Kidney (tissue), 14 donors: ENCODE results near the gene NAT9. TPM values are rescaled to one million over a fixed set of nuclear protein-coding genes. Genes with fewer than 3 reads are reported as not detected.

Source experiments
- DNase-seq, 5 donors: peaks; one replicate each; pipeline ENCODE4 v3.0.0-alpha.2; 2013 to 2020
- FAIRE-seq: peaks from 2 replicates; lab custom pipeline; 2012; peaks lifted over from hg19 to GRCh38; lab: Jason Lieb, UNC
- H3K27ac ChIP-seq, 2 donors: one replicate each; pipeline ENCODE4 v1.7.0; 2013; ENCODE audit warnings: low read depth in 2 of 2, low read length in 2 of 2, inconsistent platforms in 1 of 2
- H3K27me3 ChIP-seq: one replicate; pipeline ENCODE4 v1.7.1; 2013; ENCODE audit warnings: low read length, inconsistent platforms; ENCODE audit not compliant: control insufficient read depth, insufficient read depth
- H3K36me3 ChIP-seq, 3 donors: one replicate each; pipeline versions ENCODE4 v1.7.0 to v1.7.1; 2013; ENCODE audit warnings: low read length in 3 of 3, control low read depth in 1 of 3, inconsistent platforms in 1 of 3; ENCODE audit not compliant: insufficient read depth in 3 of 3, control insufficient read depth in 2 of 3
- H3K4me1 ChIP-seq, 3 donors: one replicate each; pipeline versions ENCODE4 v1.7.0 to v1.7.1; 2013; ENCODE audit warnings: low read length in 3 of 3, inconsistent platforms in 1 of 3, low read depth in 1 of 3; ENCODE audit not compliant: control insufficient read depth in 2 of 3, insufficient read depth in 2 of 3
- H3K4me3 ChIP-seq, 3 donors: one replicate each; pipeline versions ENCODE4 v1.7.0 to v1.8.1; 2013; ENCODE audit warnings: low read length in 3 of 3, control low read depth in 1 of 3, inconsistent platforms in 1 of 3
- H3K9ac ChIP-seq, 3 donors: one replicate each; pipeline versions ENCODE4 v1.7.0 to v1.7.1; 2013; ENCODE audit warnings: low read length in 3 of 3, control low read depth in 1 of 3, inconsistent platforms in 1 of 3
- H3K9me3 ChIP-seq, 3 donors: one replicate each; pipeline versions ENCODE4 v1.7.0 to v1.7.1; 2013; ENCODE audit warnings: low read length in 3 of 3, control low read depth in 1 of 3, inconsistent platforms in 1 of 3; ENCODE audit not compliant: control insufficient read depth in 2 of 3, insufficient read depth in 1 of 3
- intact Hi-C: fragments of 100-400 bp; cut with DNase I; formaldehyde crosslinking; loops from one replicate; pipeline ENCODE4 v1.11.1; 2022
- polyA plus RNA-seq: library from polyadenylated mRNA; stranded (reverse); fragments of 350-450 nt; fragmentation: Illumina TruSeq; extraction: RNeasy Lipid Tissue Mini Kit (QIAGEN cat#74804); gene quantifications from one replicate; pipeline ENCODE4 v1.2.3, GENCODE V29; 2014; ENCODE audit warnings: low read depth, low replicate concordance; ENCODE audit not compliant: insufficient read depth
- total RNA-seq: library from RNA; stranded (reverse); fragmentation: NEBNext Ultra II Directional; extraction: Animal tissue kit (Norgen Biotek cat#: 25700); gene quantifications from one replicate; pipeline ENCODE4 v1.2.1, GENCODE V29; 2021
- TF ChIP-seq, protein P1 (sequence below): IDR thresholded peaks from 3 replicates; pipeline ENCODE4 v1.5.1; 2012; ENCODE audit warnings: mild to moderate bottlenecking, moderate library complexity, borderline replicate concordance; ENCODE audit not compliant: insufficient read depth; ENCODE audit errors: extremely low read depth
- donor health status: control.
- donor health status: control.
- donor health status: control.
- donor health status: control.
- donor health status: control.
- donor health status: DM: yes; HTN: yes; CAD: no.
- donor health status: Normal renal cell carcinoma (clear cell type).

Gene NAT9
- total and polyA plus RNA-seq, 2 donors from 2014 or later, result 33.5 to 41.5 TPM

DNA sequence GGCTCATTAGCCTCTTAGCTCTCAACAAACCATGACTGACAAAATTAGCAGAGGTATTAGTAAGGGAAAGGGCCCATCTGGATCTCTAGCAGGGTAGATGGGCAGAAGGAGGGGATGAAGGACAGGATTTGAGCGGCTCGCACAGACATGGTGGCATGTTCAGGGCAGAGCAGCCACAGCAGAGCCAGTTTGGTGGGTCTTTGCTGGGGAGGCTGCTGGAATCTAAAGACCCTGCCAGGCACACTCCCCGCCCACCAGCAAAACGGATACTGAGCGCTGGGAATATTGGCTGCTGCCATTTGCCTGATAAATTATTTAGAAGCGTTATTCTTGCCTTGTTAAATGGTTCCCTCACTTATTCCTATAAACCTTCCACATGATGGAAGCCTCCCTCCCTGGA is 20.7 kb upstream of the NAT9 start:
- intact Hi-C loops, result no loop called here
- Histone ChIP-seq H3K4me1 (no peaks in the 10 kb centered on the region), H3K36me3 (peaks cover 0 to 13% (median 12%) of the 10 kb centered on the region in 3 donors), H3K27me3 (no peaks in the 10 kb centered on the region), H3K9ac (no peak overlapping the region), H3K27ac (no peak overlapping the region), H3K9me3 (no peaks in the 10 kb centered on the region), H3K4me3 (no peak overlapping the region)
- TF ChIP-seq, protein P1, sequence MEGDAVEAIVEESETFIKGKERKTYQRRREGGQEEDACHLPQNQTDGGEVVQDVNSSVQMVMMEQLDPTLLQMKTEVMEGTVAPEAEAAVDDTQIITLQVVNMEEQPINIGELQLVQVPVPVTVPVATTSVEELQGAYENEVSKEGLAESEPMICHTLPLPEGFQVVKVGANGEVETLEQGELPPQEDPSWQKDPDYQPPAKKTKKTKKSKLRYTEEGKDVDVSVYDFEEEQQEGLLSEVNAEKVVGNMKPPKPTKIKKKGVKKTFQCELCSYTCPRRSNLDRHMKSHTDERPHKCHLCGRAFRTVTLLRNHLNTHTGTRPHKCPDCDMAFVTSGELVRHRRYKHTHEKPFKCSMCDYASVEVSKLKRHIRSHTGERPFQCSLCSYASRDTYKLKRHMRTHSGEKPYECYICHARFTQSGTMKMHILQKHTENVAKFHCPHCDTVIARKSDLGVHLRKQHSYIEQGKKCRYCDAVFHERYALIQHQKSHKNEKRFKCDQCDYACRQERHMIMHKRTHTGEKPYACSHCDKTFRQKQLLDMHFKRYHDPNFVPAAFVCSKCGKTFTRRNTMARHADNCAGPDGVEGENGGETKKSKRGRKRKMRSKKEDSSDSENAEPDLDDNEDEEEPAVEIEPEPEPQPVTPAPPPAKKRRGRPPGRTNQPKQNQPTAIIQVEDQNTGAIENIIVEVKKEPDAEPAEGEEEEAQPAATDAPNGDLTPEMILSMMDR, result no peak
- FAIRE-seq, result no peak
- no peak for DNase-seq

DNA sequence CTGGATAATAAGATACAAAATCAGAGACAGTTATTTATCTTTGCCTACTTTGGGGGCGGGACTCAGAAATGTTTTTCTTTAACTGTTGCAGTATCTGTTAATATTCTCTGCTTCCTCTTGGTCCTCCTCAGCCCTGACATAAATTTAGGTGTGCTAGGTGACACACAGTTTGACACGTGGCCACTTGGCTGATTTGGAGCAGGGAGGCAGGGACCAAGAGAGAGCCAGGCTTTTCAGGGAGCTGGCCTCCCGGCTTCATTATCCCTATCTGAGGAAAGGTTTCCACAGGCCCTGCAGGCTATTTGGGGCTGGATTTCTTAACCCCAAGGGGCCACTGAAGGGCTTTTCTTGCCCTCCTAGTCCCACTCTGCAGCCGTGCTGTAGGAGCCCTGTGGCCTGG is 20.1 kb upstream of the NAT9 start:
- no peaks in the 10 kb centered on the region for H3K27me3 ChIP-seq
- H3K4me1 ChIP-seq, result no peaks in the 10 kb centered on the region
- H3K9me3 ChIP-seq, result no peaks in the 10 kb centered on the region
- no peak for DNase-seq
- H3K4me3 ChIP-seq, result no peak overlapping the region
- intact Hi-C loops, result no loop called here
- no peak for FAIRE-seq
- H3K36me3 ChIP-seq, result peaks cover 0 to 13% (median 12%) of the 10 kb centered on the region in 3 donors
- no peak overlapping the region for H3K27ac ChIP-seq
- no peak overlapping the region for H3K9ac ChIP-seq
- TF ChIP-seq, protein P1, result no peak

DNA sequence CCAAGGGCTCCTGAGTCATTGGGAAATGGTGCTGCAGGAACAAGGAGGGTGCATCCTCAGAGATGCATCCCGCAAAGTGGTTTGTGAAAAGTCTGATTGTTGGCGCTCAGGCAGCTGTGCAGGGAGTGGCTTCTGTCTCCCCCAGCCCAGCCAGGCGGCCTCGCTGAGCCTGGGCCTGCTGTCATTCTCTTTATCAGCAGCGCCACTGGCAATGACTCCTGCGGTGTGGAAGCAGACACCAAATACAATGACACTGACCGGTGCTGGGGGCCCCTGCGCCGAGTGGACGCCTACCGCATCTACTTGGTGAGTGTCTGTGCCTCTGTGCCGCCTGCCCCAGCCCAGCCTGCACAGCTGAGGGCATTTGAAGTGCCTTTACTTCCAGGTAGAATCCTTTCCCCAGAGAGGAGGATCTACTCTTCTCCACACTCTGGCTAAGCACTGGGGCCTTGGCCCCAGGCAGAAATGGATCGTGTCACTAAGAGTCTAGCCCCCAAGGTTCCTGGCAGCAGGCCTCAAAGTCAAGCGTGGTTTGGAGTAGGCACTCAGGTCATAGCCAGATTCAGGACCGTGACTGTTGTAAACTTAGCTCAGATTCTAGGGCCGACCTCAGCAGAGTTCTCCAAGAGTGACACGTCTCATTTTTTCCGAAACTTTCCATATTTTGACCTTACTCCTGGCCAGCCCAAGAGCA is 19.3 kb upstream of the NAT9 start:
- DNase-seq, result no peak
- no peak overlapping the region for H3K4me3 ChIP-seq
- TF ChIP-seq, protein P1, result no peak
- H3K27me3 ChIP-seq, result no peaks in the 10 kb centered on the region
- FAIRE-seq, result no peak
- intact Hi-C loops, result no loop called here
- H3K9me3 ChIP-seq, result no peaks in the 10 kb centered on the region
- H3K36me3 ChIP-seq, result peaks cover 0 to 13% (median 8%) of the 10 kb centered on the region in 3 donors
- no peak overlapping the region for H3K27ac ChIP-seq
- no peaks in the 10 kb centered on the region for H3K4me1 ChIP-seq
- no peak overlapping the region for H3K9ac ChIP-seq
